Right atrium auricular region (tissue), 2 donors: ENCODE data around the gene LCK. TPM values are rescaled to one million over a fixed set of nuclear protein-coding genes. Genes with fewer than 3 reads are reported as not detected.
A peak's percentile ranks its signal among the peaks of the same experiment; 100 is the strongest.

ENCODE experiments used
- DNase-seq: peaks from one replicate; pipeline ENCODE4 v3.0.0-alpha.2; 2019; ENCODE audit warnings: low spot score
- H3K27ac ChIP-seq, 2 donors: fragments of 200-600 bp; sonication (generic); 1 replicate in 1 of 2; 2 replicates in 1 of 2; pipeline ENCODE4 v1.5.1; 2016 to 2019
- H3K27me3 ChIP-seq, 2 donors: fragments of 200-600 bp; sonication (generic); one replicate each; pipeline versions ENCODE4 v1.5.1 to v1.6.0; 2017 to 2019
- H3K36me3 ChIP-seq: fragments of 200-600 bp; sonication (generic); one replicate; pipeline ENCODE4 v1.5.1; 2016
- H3K4me1 ChIP-seq, 2 donors: fragments of 200-600 bp; sonication (generic); one replicate each; pipeline versions ENCODE4 v1.5.1 to v1.6.0; 2017 to 2019
- H3K4me3 ChIP-seq, 2 donors: fragments of 200-600 bp; sonication (generic); 1 replicate in 1 of 2; 2 replicates in 1 of 2; pipeline ENCODE4 v1.5.1; 2017 to 2019; ENCODE audit warnings: mild to moderate bottlenecking in 1 of 2, moderate library complexity in 1 of 2
- H3K9me3 ChIP-seq, 2 donors: fragments of 200-600 bp; sonication (generic); one replicate each; pipeline ENCODE4 v1.5.1; 2019
- total RNA-seq, 2 donors: library from RNA; depleted of rRNA; stranded (reverse); fragments of >200 nt; gene quantifications; one replicate each; pipeline ENCODE4 v1.1.0, GENCODE V29; 2016
- TF ChIP-seq, protein P1 (sequence below), 2 donors: fragments of 200-600 bp; sonication (generic); IDR thresholded peaks; one replicate each; pipeline ENCODE4 v1.5.1; 2019; ENCODE audit warnings: antibody characterized with exemption in 2 of 2

LCK gene
- total RNA-seq, 2 donors from 2014 or later, result 0.74 to 0.98 TPM

DNA sequence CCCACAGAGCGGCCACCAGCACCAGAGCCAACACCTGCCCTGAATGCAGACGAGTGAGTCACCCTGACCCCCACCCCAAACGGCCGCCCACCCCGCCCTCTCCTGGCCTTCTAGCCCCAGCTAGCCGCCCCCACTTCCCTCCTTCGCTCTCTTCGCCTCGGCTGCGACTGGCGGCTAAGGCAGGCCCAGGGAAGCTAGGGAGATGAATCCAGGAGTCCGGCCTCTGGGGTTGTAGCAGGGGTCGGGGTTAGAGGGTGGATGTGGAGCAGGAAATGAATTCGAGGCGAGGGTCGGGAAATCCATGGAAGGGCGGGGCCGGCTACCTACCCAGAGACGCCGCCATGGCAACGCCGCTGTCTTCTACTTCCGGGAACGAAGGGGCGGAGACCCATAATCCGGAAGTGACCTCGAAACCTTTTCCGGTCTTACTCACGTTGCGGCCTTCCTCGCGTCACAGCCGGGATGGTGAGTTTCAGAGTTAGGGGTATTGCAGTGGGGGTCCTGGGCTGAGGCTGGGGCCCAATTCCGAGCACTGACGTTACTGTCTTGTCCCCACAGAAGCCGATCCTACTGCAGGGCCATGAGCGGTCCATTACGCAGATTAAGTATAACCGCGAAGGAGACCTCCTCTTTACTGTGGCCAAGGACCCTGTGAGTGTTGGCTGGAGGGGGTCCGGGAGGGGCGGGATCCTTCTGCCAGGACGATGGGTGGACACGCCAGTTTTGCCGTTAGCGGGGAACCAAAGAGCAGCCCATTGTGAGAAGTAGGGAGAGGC is 28.9 kb upstream of the LCK start, which contains the start of the genes EIF3I and TMEM234:
Gene EIF3I, plus strand, starts transcription at position 428 of the 776 bp plus-strand sequence. Its CDS starts 35 bp downstream, at position 463.
Gene TMEM234, minus strand, starts transcription at position 374 of the 776 bp plus-strand sequence. Its CDS starts 31 bp downstream, at position 343.
- peak; percentile 96 for DNase-seq
- peak within 1 kb of the TSS; percentile 75 to 96 for H3K4me3 ChIP-seq
- H3K36me3 ChIP-seq, result peaks cover 34% of the 10 kb centered on the region
- H3K9me3 ChIP-seq, result no peaks in the 10 kb centered on the region
- peak within 1 kb of the TSS; percentile 87 to 92 for H3K27ac ChIP-seq
- TF ChIP-seq, protein P1, sequence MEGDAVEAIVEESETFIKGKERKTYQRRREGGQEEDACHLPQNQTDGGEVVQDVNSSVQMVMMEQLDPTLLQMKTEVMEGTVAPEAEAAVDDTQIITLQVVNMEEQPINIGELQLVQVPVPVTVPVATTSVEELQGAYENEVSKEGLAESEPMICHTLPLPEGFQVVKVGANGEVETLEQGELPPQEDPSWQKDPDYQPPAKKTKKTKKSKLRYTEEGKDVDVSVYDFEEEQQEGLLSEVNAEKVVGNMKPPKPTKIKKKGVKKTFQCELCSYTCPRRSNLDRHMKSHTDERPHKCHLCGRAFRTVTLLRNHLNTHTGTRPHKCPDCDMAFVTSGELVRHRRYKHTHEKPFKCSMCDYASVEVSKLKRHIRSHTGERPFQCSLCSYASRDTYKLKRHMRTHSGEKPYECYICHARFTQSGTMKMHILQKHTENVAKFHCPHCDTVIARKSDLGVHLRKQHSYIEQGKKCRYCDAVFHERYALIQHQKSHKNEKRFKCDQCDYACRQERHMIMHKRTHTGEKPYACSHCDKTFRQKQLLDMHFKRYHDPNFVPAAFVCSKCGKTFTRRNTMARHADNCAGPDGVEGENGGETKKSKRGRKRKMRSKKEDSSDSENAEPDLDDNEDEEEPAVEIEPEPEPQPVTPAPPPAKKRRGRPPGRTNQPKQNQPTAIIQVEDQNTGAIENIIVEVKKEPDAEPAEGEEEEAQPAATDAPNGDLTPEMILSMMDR (IDR thresholded peaks at IDR 0.05), result no peak
- H3K27me3 ChIP-seq, result no peaks in the 10 kb centered on the region
- peaks cover 0 to 32% of the 10 kb centered on the region in 2 donors for H3K4me1 ChIP-seq

DNA sequence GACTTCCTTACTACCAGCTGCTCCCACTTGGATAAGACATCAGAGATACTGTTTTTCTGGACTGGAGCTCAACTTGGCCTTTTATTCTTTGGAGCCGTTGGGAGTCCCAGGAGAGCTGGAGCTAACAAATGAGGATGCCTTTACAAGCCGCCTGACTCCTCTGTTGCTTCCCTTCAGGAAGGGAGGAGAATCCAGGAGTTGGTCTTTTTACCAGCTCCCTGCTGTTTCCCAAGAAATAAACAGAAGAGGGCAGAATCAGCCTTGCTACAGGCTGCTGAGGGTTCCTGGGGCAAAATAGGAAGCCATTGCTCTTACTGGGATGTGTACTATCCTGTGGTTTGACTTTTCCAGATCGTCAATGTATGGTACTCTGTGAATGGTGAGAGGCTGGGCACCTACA is 27.4 kb upstream of the LCK start:
- peak overlapping the region; percentile 87 to 92 for H3K27ac ChIP-seq
- H3K9me3 ChIP-seq, result no peaks in the 10 kb centered on the region
- H3K4me3 ChIP-seq, result no peak overlapping the region
- DNase-seq, result no peak
- peaks cover 48% of the 10 kb centered on the region for H3K36me3 ChIP-seq
- peaks cover 0 to 32% of the 10 kb centered on the region in 2 donors for H3K4me1 ChIP-seq
- no peaks in the 10 kb centered on the region for H3K27me3 ChIP-seq
- TF ChIP-seq, protein P1 (IDR thresholded peaks at IDR 0.05), result peak in 1 of 2 donors; percentile 15

DNA sequence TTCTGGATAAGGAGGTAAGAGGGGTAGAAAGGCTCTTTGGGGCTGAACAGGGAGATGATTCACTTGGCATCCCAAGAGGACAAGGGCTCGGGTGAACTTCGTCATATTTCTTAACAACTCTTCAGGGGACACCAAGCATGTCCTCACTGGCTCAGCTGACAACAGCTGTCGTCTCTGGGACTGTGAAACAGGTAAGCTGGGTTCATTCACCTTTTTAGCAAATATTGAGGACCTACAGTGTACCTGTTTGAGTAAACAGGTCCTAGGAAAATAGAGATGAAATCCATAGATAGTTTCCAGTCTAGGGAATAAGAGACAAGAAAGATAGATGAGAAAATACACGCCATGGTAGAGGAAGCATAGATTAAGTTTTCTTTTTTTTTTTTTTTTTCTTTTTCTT is 26.8 kb upstream of the LCK start:
- no peak for DNase-seq
- Histone ChIP-seq H3K4me3 (no peak overlapping the region), H3K27me3 (no peaks in the 10 kb centered on the region), H3K4me1 (peaks cover 0 to 32% of the 10 kb centered on the region in 2 donors), H3K36me3 (peaks cover 54% of the 10 kb centered on the region), H3K9me3 (no peaks in the 10 kb centered on the region), H3K27ac (no peak overlapping the region)
- TF ChIP-seq, protein P1 (IDR thresholded peaks at IDR 0.05), result no peak

DNA sequence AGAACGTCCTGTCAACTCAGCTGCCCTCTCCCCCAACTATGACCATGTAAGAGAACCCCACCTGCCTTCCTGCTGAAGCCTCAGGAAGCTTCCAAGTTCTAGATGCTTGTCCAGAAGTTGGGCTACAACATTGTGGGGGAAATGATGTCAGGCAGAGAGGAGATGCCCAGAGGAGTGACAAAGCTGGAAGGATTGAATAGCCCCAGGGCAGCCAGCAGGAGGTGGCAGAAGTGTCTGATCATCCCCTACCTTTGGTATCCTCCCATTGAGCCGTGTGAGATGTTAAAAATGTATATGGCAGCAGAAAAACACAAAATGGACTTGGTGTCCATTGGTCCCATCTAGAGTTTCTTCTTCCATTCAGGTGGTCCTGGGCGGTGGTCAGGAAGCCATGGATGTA is 22.3 kb upstream of the LCK start:
- H3K27me3 ChIP-seq, result no peaks in the 10 kb centered on the region
- DNase-seq, result no peak
- H3K4me3 ChIP-seq, result no peak overlapping the region
- H3K27ac ChIP-seq, result no peak overlapping the region
- TF ChIP-seq, protein P1 (IDR thresholded peaks at IDR 0.05), result no peak
- H3K36me3 ChIP-seq, result peaks cover 81% of the 10 kb centered on the region
- peaks cover 0 to 6% of the 10 kb centered on the region in 2 donors for H3K4me1 ChIP-seq
- no peaks in the 10 kb centered on the region for H3K9me3 ChIP-seq

DNA sequence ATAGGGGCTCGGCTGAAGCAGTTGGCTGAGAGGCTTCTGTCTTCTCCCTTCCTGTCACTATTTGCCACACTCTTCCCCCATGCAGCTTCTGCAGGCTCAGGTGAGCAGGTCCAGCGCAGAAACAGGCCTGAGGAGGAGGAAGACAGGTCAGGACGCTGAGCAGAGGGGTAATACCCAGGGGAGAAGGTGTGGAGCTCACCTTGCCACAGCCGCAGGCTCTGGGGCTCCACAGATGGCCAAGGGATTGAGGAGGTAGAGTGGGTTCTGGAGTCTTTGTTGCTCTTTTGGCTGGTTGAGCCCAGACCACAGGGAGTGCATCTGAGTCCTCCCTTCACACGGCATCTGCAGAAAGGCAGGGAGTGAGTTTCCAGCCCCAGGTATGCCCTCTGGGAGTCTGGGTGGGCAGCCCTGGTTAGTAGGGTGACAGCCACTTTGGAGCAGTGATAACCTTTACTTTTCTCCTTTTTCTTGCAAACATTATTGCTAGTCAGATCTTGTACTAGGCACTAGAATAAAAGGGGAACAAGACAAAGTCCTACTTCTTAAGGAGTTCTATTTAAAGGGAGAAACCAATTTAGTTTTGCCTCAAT is 19.1 kb upstream of the LCK start:
- DNase-seq, result no peak
- no peak overlapping the region for H3K4me3 ChIP-seq
- no peaks in the 10 kb centered on the region for H3K4me1 ChIP-seq
- H3K9me3 ChIP-seq, result no peaks in the 10 kb centered on the region
- H3K27me3 ChIP-seq, result no peaks in the 10 kb centered on the region
- TF ChIP-seq, protein P1 (IDR thresholded peaks at IDR 0.05), result no peak
- H3K27ac ChIP-seq, result no peak overlapping the region
- H3K36me3 ChIP-seq, result peaks cover 50% of the 10 kb centered on the region
